ENCODE measurements around the gene TRANK1.
"Not testable (repeated sequence)": the region's sequence is repeated elsewhere in the genome, so short reads cannot be mapped to it uniquely, and the experiment has no call there.

Gene TRANK1

GRCh38 chr3:36890261-36890660 is 54.6 kb downstream of the TRANK1 start:
- no peak for TF ChIP-seq CTCF (IDR thresholded peaks at IDR 0.05)
- Histone ChIP-seq H3K4me2 (ENCODE audit: low read length) (no peak overlapping the region), H3K79me2 (no peaks in the 10 kb centered on the region), H3K4me1 (no peaks in the 10 kb centered on the region), H3K4me3 (ENCODE audit: low read depth, low read length) (no peak overlapping the region), H3K27ac (no peak overlapping the region), H2AFZ (no peak overlapping the region), H3K9ac (no peak overlapping the region), H3K9me3 (ENCODE audit: control insufficient read depth, low read length) (no peaks in the 10 kb centered on the region), H3K36me3 (ENCODE audit: control insufficient read depth, insufficient read depth, low read length) (no peaks in the 10 kb centered on the region), H3K27me3 (ENCODE audit: control insufficient read depth, insufficient read depth, low read length) (no peaks in the 10 kb centered on the region)

- H3K27ac ChIP-seq = no peak overlapping the region
- no peaks in the 10 kb centered on the region for H3K79me2 ChIP-seq
- no peak overlapping the region for H3K4me2 ChIP-seq (ENCODE audit: low read length)
- no peak overlapping the region for H3K9ac ChIP-seq
- no peaks in the 10 kb centered on the region for H3K4me1 ChIP-seq
- no peaks in the 10 kb centered on the region for H3K9me3 ChIP-seq (ENCODE audit: control insufficient read depth, low read length)
- H2AFZ ChIP-seq = no peak overlapping the region
- no peak for TF ChIP-seq CTCF (IDR thresholded peaks at IDR 0.05)
- H3K27me3 ChIP-seq (ENCODE audit: control insufficient read depth, insufficient read depth, low read length) = no peaks in the 10 kb centered on the region
- H3K36me3 ChIP-seq (ENCODE audit: control insufficient read depth, insufficient read depth, low read length) = no peaks in the 10 kb centered on the region
- no peak overlapping the region for H3K4me3 ChIP-seq (ENCODE audit: low read depth, low read length)
Measured at GRCh38 chr3:36881735-36882134, 63.1 kb downstream of the TRANK1 start.

GRCh38 chr3:36879842-36880241 is 65.0 kb downstream of the TRANK1 start:
- H3K4me1 ChIP-seq; H3K9ac ChIP-seq; H3K27ac ChIP-seq; H2AFZ ChIP-seq; H3K4me2 ChIP-seq (ENCODE audit: low read length); H3K4me3 ChIP-seq (ENCODE audit: low read depth, low read length); H3K36me3 ChIP-seq (ENCODE audit: control insufficient read depth, insufficient read depth, low read length); H3K79me2 ChIP-seq; H3K9me3 ChIP-seq (ENCODE audit: control insufficient read depth, low read length); H3K27me3 ChIP-seq (ENCODE audit: control insufficient read depth, insufficient read depth, low read length): not testable (repeated sequence)

GRCh38 chr3:36877930-36878685 is 66.7 kb downstream of the TRANK1 start:
- H3K9ac ChIP-seq = no peak overlapping the region
- H3K4me2 ChIP-seq (ENCODE audit: low read length) = no peak overlapping the region
- H3K9me3 ChIP-seq (ENCODE audit: control insufficient read depth, low read length) = no peaks in the 10 kb centered on the region
- no peak overlapping the region for H3K27ac ChIP-seq
- H3K4me1 ChIP-seq = no peaks in the 10 kb centered on the region
- H3K4me3 ChIP-seq (ENCODE audit: low read depth, low read length) = no peak overlapping the region
- H3K27me3 ChIP-seq (ENCODE audit: control insufficient read depth, insufficient read depth, low read length) = no peaks in the 10 kb centered on the region
- H3K79me2 ChIP-seq = no peaks in the 10 kb centered on the region
- H2AFZ ChIP-seq = no peak overlapping the region
- no peaks in the 10 kb centered on the region for H3K36me3 ChIP-seq (ENCODE audit: control insufficient read depth, insufficient read depth, low read length)
- no peak for TF ChIP-seq CTCF (IDR thresholded peaks at IDR 0.05)

GRCh38 chr3:36876181-36876936 is 68.5 kb downstream of the TRANK1 start:
- H2AFZ ChIP-seq = no peak overlapping the region
- H3K9ac ChIP-seq = no peak overlapping the region
- H3K4me3 ChIP-seq (ENCODE audit: low read depth, low read length) = no peak overlapping the region
- H3K4me1 ChIP-seq = no peaks in the 10 kb centered on the region
- TF ChIP-seq CTCF (IDR thresholded peaks at IDR 0.05) = no peak
- no peaks in the 10 kb centered on the region for H3K27me3 ChIP-seq (ENCODE audit: control insufficient read depth, insufficient read depth, low read length)
- no peak overlapping the region for H3K4me2 ChIP-seq (ENCODE audit: low read length)
- no peaks in the 10 kb centered on the region for H3K9me3 ChIP-seq (ENCODE audit: control insufficient read depth, low read length)
- H3K36me3 ChIP-seq (ENCODE audit: control insufficient read depth, insufficient read depth, low read length) = no peaks in the 10 kb centered on the region
- H3K27ac ChIP-seq = no peak overlapping the region
- H3K79me2 ChIP-seq = no peaks in the 10 kb centered on the region
